Muscle layer of duodenum (tissue), 2 donors: Measurements from ENCODE around the gene TNPO1.

ENCODE experiments used
- H3K27ac ChIP-seq: one replicate; pipeline ENCODE4 v1.7.0; 2013; ENCODE audit warnings: mild to moderate bottlenecking, low read length
- H3K27me3 ChIP-seq: one replicate; pipeline ENCODE4 v1.7.0; 2013; ENCODE audit warnings: low read depth, mild to moderate bottlenecking, control low read depth, low read length
- H3K36me3 ChIP-seq, 2 donors: one replicate each; pipeline ENCODE4 v1.7.0; 2013; ENCODE audit warnings: low read length in 2 of 2, control low read depth in 1 of 2, mild to moderate bottlenecking in 1 of 2; ENCODE audit not compliant: insufficient read depth in 2 of 2, control insufficient read depth in 1 of 2
- H3K4me1 ChIP-seq, 2 donors: one replicate each; pipeline ENCODE4 v1.7.0; 2013; ENCODE audit warnings: low read length in 2 of 2, mild to moderate bottlenecking in 2 of 2, control low read depth in 1 of 2, moderate library complexity in 1 of 2; ENCODE audit not compliant: insufficient read depth in 2 of 2, control insufficient read depth in 1 of 2
- H3K4me3 ChIP-seq, 2 donors: one replicate each; pipeline ENCODE4 v1.7.0; 2013; ENCODE audit warnings: low read length in 2 of 2, low read depth in 1 of 2, mild to moderate bottlenecking in 1 of 2
- H3K9me3 ChIP-seq, 2 donors: one replicate each; pipeline ENCODE4 v1.7.0; 2013; ENCODE audit warnings: low read length in 2 of 2, control low read depth in 1 of 2, mild to moderate bottlenecking in 1 of 2; ENCODE audit not compliant: control insufficient read depth in 1 of 2
- donor health status: healthy.

The TNPO1 gene

GRCh38 chr5:72854419-72854818 is 38.0 kb downstream of the TNPO1 start:
- Histone ChIP-seq H3K27ac (no peak overlapping the region), H3K27me3 (no peaks in the 10 kb centered on the region), H3K9me3 (no peaks in the 10 kb centered on the region), H3K4me3 (no peak overlapping the region), H3K4me1 (peaks cover 9 to 38% of the 10 kb centered on the region in 2 donors), H3K36me3 (peaks cover 20 to 22% of the 10 kb centered on the region in 2 donors)

- Histone ChIP-seq H3K4me1 (peaks cover 0 to 38% of the 10 kb centered on the region in 2 donors), H3K36me3 (peaks cover 20 to 22% of the 10 kb centered on the region in 2 donors), H3K27me3 (no peaks in the 10 kb centered on the region), H3K4me3 (no peak overlapping the region), H3K27ac (no peak overlapping the region), H3K9me3 (no peaks in the 10 kb centered on the region)
These were observed 39.4 kb downstream of the TNPO1 start for GRCh38 chr5:72855821-72856220.

GRCh38 chr5:72857396-72857795 is 40.9 kb downstream of the TNPO1 start:
- no peak overlapping the region for H3K27ac ChIP-seq
- H3K4me3 ChIP-seq = no peak overlapping the region
- peaks cover 0 to 29% of the 10 kb centered on the region in 2 donors for H3K4me1 ChIP-seq
- no peaks in the 10 kb centered on the region for H3K27me3 ChIP-seq
- H3K9me3 ChIP-seq = no peaks in the 10 kb centered on the region
- H3K36me3 ChIP-seq = peaks cover 22 to 29% of the 10 kb centered on the region in 2 donors

GRCh38 chr5:72859127-72859526 is 42.7 kb downstream of the TNPO1 start:
- H3K9me3 ChIP-seq = no peaks in the 10 kb centered on the region
- H3K4me1 ChIP-seq = peaks cover 0 to 24% of the 10 kb centered on the region in 2 donors
- no peak overlapping the region for H3K27ac ChIP-seq
- no peak overlapping the region for H3K4me3 ChIP-seq
- H3K27me3 ChIP-seq = no peaks in the 10 kb centered on the region
- H3K36me3 ChIP-seq = peaks cover 35% of the 10 kb centered on the region in 2 donors

- Histone ChIP-seq H3K4me3 (no peak overlapping the region), H3K27ac (no peak overlapping the region), H3K9me3 (no peaks in the 10 kb centered on the region), H3K4me1 (peaks cover 0 to 18% of the 10 kb centered on the region in 2 donors), H3K27me3 (no peaks in the 10 kb centered on the region), H3K36me3 (peaks cover 35 to 38% of the 10 kb centered on the region in 2 donors)
These were observed 44.0 kb downstream of the TNPO1 start for GRCh38 chr5:72860499-72860898.

GRCh38 chr5:72871366-72872024 is 55.0 kb downstream of the TNPO1 start:
- Histone ChIP-seq H3K9me3 (no peaks in the 10 kb centered on the region), H3K27me3 (no peaks in the 10 kb centered on the region), H3K4me3 (no peak overlapping the region), H3K4me1 (peaks cover 0 to 8% of the 10 kb centered on the region in 2 donors), H3K36me3 (peaks cover 32 to 34% of the 10 kb centered on the region in 2 donors), H3K27ac (no peak overlapping the region)

GRCh38 chr5:72878854-72879253 is 62.4 kb downstream of the TNPO1 start:
- no peak overlapping the region for H3K27ac ChIP-seq
- H3K9me3 ChIP-seq = no peaks in the 10 kb centered on the region
- no peaks in the 10 kb centered on the region for H3K27me3 ChIP-seq
- H3K36me3 ChIP-seq = peaks cover 42 to 47% of the 10 kb centered on the region in 2 donors
- H3K4me1 ChIP-seq = no peaks in the 10 kb centered on the region
- no peak overlapping the region for H3K4me3 ChIP-seq

- H3K4me3 ChIP-seq = no peak overlapping the region
- no peaks in the 10 kb centered on the region for H3K4me1 ChIP-seq
- peaks cover 54 to 64% of the 10 kb centered on the region in 2 donors for H3K36me3 ChIP-seq
These were observed 66.5 kb downstream of the TNPO1 start for GRCh38 chr5:72882989-72883388.

GRCh38 chr5:72883850-72884249 is 67.4 kb downstream of the TNPO1 start:
- H3K9me3 ChIP-seq = no peaks in the 10 kb centered on the region
- peaks cover 54 to 71% of the 10 kb centered on the region in 2 donors for H3K36me3 ChIP-seq
- H3K4me1 ChIP-seq = no peaks in the 10 kb centered on the region
- no peaks in the 10 kb centered on the region for H3K27me3 ChIP-seq
- no peak overlapping the region for H3K27ac ChIP-seq
- H3K4me3 ChIP-seq = no peak overlapping the region

More at GRCh38 chr5:72882989-72883388, 66.5 kb downstream of the TNPO1 start:
- Histone ChIP-seq H3K9me3 (no peaks in the 10 kb centered on the region), H3K27ac (no peak overlapping the region), H3K27me3 (no peaks in the 10 kb centered on the region)

- H3K4me1 ChIP-seq = no peaks in the 10 kb centered on the region
- H3K27me3 ChIP-seq = no peaks in the 10 kb centered on the region
- H3K9me3 ChIP-seq = no peaks in the 10 kb centered on the region
- peaks cover 55 to 70% of the 10 kb centered on the region in 2 donors for H3K36me3 ChIP-seq
- H3K4me3 ChIP-seq = no peak overlapping the region
- H3K27ac ChIP-seq = no peak overlapping the region
These were observed 68.4 kb downstream of the TNPO1 start for GRCh38 chr5:72884892-72885291.

GRCh38 chr5:72885824-72886223 is 69.4 kb downstream of the TNPO1 start:
- H3K4me1 ChIP-seq = no peaks in the 10 kb centered on the region
- no peak overlapping the region for H3K4me3 ChIP-seq
- peaks cover 64 to 77% of the 10 kb centered on the region in 2 donors for H3K36me3 ChIP-seq
- no peaks in the 10 kb centered on the region for H3K9me3 ChIP-seq
- H3K27ac ChIP-seq = no peak overlapping the region
- H3K27me3 ChIP-seq = no peaks in the 10 kb centered on the region

- H3K36me3 ChIP-seq = peaks cover 72 to 81% of the 10 kb centered on the region in 2 donors
- H3K4me3 ChIP-seq = no peak overlapping the region
- H3K9me3 ChIP-seq = no peaks in the 10 kb centered on the region
- no peak overlapping the region for H3K27ac ChIP-seq
- no peaks in the 10 kb centered on the region for H3K27me3 ChIP-seq
- no peaks in the 10 kb centered on the region for H3K4me1 ChIP-seq
These were observed 72.1 kb downstream of the TNPO1 start for GRCh38 chr5:72888595-72888994.
